ENCODE results near the gene WASHC2A.
"Not testable (repeated sequence)": the region's sequence is repeated elsewhere in the genome, so short reads cannot be mapped to it uniquely, and the experiment has no call there.

Gene WASHC2A, protein sequence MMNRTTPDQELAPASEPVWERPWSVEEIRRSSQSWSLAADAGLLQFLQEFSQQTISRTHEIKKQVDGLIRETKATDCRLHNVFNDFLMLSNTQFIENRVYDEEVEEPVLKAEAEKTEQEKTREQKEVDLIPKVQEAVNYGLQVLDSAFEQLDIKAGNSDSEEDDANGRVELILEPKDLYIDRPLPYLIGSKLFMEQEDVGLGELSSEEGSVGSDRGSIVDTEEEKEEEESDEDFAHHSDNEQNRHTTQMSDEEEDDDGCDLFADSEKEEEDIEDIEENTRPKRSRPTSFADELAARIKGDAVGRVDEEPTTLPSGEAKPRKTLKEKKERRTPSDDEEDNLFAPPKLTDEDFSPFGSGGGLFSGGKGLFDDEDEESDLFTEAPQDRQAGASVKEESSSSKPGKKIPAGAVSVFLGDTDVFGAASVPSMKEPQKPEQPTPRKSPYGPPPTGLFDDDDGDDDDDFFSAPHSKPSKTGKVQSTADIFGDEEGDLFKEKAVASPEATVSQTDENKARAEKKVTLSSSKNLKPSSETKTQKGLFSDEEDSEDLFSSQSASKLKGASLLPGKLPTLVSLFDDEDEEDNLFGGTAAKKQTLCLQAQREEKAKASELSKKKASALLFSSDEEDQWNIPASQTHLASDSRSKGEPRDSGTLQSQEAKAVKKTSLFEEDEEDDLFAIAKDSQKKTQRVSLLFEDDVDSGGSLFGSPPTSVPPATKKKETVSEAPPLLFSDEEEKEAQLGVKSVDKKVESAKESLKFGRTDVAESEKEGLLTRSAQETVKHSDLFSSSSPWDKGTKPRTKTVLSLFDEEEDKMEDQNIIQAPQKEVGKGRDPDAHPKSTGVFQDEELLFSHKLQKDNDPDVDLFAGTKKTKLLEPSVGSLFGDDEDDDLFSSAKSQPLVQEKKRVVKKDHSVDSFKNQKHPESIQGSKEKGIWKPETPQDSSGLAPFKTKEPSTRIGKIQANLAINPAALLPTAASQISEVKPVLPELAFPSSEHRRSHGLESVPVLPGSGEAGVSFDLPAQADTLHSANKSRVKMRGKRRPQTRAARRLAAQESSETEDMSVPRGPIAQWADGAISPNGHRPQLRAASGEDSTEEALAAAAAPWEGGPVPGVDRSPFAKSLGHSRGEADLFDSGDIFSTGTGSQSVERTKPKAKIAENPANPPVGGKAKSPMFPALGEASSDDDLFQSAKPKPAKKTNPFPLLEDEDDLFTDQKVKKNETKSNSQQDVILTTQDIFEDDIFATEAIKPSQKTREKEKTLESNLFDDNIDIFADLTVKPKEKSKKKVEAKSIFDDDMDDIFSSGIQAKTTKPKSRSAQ (N-terminal part only)

DNA sequence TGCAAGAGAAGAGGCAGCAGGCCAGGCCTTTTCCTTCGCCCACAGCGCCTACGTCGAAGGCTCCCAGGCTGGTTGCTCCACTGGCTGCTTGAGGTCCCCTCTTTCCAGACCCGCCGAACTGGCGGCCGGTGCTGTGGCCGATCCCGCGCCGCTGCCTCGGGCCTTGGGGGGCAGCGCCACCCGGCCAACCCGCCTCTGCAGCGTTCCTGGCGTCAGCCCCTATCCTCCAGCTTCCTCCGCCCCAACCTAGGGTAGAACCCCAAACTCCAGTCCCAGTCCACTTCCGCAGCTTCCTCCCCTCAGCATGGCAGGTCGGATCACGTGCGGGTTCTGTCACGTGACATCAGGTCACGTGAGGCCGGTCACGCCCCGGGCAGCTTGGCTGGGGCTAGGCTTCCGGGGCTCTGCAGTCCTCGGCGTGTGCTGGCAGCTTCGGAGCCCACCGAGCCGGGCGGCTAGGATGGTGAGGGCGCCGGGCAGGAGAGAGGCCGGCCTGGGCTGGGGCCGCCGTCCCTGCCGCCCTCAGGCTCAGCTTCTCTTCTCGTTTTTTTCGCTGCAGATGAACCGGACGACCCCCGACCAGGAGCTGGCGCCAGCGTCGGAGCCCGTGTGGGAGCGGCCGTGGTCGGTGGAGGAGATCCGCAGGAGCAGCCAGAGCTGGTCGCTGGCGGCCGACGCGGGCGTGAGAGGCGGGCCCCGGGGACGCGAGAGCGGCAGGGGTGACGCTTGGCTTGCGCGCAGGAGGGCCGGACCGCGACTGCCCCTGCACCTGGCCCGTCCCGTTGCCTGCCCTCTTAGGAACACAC is at the start of gene WASHC2A:
Gene WASHC2A (plus strand): TSS at position 409 of the 806 bp plus-strand sequence. CDS start 52 bp downstream, at position 461.
- peak; percentile 91 for DNase-seq

DNA sequence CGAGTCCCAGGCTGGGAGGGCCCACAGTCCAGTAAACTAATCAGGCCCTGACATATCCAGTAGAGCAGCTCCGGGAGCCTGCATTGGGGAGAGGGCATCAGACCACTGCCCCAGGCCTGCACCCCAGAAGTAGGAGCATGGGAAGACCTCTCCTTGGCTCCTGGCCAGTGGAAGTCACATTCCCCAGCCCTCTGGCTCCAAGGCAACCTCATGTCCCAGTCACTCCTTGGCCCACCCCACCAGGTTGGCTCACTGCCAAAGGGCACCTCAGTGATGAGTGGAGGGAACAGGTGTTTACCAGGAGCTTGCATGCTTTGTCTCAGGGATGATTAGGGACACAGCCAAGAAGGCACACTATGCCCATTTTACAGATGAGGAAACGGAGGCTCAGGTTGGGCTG is 48.5 kb upstream of the WASHC2A start:
- DNase-seq: not testable (repeated sequence)

DNA sequence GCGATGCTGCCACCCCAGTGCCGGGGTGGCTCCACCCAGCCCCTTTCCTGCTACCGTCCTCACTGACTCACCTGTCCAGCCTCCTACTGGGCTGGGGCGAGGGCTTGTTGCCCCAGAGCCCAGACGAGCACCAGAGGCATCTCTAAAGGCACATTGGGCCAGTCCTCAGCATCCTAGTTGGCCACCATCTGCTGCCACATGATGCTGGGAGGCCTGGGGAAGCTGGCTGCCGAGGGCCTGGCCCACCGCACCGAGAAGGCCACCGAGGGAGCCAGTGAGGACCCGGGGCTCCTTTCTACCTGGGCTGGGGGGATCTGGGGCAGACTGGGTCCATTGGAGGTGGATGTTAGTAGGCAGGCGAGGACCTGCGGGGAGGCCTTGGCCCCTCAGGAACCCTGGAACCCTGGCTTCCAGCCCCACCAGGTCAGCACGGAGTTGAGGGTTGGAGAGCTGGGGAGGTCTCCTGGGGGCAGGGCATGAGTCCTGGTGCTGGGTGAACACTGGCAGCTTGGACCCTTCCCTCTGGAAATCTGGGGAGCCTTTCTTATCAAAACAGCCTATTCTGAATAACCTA is 47.2 kb upstream of the WASHC2A start:
- not testable (repeated sequence) for DNase-seq

DNA sequence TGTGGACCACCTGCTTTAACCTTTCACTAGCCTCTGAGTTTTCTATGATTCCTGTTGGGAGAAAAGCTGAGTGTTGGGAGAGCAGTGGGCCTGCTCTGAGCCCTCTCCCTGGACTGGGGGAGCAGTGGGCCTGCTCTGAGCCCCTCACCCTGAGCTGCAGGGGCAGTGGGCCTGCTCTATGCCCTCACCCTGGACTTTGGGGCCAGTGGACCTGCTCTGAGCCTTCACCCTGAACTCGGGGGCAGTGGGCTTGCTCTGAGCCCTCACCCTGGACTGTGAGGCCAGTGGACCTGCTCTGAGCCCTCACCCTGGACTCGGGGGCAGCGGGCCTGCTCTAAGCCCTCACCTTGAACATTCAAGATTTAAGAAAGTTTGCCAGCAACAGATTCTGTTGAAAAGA is 46.1 kb upstream of the WASHC2A start:
- DNase-seq: no peak

DNA sequence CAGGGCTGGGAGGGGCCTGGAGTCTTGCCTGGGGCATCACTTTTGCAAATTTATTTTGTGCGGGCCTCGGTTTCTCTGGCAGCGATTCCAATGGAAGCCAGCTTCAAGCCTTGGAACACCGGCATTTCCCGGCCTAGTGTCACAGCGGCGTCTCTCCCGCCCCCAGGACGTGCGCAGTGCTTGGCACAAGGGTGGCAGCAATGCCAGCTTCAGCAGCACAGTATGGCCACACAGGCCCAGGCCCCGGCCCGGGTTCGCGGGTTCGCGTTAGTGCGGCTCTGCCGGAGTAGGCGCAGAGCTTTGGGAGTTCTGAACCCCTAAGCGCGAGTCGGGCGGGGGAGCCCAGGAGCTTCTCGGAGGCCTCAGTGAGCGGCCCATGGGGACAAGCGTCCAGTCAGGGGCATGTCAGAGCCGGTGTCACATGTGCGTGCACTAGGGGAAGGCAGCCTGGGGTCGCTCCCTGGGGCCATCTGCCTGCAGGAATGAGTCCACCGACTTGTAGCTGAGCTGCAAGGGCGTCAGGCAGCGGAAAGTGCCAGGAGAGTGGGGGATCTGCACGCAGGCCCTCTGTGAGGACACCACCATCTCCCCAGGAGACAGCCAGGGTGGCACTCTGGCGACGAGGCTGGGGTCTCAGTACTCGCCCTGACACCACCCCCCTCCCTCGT is 42.9 kb upstream of the WASHC2A start:
- DNase-seq: not testable (repeated sequence)

DNA sequence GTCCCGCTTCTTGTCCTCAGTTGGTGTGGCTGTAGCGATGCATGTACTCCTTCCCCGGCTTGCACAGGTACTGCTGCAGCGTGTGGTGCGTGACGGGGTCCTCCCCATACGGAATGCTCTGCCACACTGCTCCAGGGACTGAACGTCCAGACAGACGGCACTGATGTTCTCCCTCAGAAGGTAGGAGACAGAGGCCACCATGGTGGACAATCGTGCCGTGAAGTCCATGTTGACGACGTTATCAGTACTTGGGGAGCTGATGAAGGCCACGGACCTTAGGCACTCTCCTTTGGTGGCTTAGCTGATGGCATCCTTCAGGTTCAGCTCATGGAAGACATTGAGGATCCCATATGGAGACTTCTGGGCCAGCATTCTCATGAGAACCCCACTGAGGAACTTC is 42.1 kb upstream of the WASHC2A start:
- no peak for DNase-seq

DNA sequence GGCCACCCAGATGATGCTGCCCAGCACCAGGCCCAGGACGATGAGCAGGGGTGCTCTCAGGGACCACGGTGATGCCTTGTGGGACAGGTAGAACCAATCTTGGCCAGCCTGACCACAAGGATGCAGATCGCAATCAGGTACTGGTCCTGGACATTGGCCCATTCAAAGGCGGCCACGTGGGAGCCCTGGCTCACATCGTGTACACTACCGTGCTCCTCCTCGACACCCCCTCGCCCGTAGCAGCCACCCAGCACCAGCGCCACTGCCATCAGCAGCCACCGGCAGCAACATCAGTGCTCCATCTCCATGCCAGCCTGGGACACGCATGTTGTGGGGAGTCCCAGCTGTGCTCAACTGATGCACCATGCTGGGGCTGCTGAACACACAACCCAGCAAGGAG is 40.6 kb upstream of the WASHC2A start:
- no peak for DNase-seq

DNA sequence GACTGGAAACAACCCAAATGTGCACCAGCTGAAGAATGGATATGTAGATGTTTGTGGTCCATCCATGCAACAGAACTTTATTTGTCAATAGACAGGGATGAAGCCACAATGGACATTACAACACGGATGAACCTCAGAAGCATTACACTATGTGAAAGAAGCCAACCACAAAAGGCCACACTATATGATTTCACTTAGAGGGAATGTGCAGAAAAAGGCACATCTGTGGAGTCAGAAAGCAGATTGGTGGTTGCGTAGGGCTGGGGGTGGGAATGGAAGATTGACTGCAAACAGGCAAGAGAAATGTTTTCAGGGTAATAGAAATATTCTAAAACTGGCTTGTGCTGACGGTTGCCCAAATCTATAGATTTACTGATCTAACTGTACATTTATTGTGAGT is 34.3 kb upstream of the WASHC2A start:
- DNase-seq: peak; percentile 16

DNA sequence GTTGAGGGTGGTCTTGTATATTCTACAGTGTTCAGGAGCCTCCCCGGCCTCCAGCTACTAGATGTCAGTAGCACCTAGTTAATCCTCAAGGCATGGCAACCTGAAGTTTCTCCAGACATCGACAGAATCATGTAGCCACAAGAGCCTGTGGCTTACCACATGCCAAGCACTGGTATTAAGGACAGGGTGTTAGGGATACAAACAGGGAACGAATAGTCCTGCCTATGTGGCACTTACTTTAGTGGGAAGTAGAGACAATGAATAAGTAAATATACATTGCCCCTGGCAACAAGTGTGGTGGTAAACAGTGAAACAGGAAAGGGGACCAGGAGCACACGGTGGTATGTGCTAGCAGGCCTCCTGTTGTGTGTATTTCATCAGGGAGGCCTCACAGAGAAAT is 32.4 kb upstream of the WASHC2A start:
- DNase-seq: peak; percentile 70

DNA sequence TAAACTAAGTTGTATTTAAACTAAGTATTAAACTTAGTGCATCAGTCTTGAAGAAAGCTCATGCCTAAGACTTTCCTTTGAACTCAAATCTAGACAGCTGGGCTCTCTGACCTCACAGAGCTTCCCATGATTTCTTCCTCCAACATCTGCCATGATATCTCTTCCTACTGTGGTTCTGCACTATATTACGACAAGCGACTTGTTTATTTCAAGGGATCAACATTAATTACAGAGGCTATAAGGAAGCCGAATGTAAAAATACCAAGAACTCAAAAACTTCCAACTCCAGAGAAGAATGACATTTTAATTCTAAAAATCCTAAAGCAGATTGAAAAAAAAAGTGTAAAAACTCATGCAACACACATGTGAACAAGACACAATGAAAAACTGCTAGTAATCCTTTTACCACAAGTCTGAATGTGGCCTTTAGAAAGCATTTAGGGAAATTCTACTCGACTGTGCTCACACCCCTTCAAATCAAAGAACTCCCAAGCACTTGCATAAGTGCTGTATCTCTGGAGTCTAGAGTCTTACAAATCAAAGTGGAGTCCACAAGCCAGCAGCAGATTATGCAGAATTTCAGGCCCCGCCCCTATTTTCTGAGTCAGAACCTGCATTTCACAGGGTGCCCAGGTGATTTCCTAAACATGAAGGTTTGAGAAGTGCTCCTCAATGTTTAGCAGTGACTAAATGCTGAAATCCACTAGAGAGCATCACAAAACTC is 22.7 kb upstream of the WASHC2A start:
- DNase-seq: no peak

DNA sequence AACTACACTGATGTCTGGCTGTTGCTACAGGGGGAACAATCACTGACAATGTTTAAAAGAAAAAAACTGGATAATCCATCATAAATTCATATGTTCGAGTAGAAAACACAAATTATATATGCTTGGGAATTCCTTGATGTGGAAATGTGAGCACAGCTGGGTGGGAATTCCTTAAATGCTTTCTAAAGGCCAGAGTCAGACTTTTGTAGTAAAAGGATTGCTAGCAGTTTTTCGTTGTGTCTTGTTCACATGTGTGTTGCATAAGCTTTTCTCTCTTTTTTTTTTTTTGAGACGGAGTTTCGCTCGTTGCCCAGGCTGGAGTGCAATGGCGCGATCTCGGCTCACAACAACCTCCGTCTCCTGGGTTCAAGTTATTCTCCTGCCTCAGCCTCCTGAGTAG is 21.3 kb upstream of the WASHC2A start:
- DNase-seq: not testable (repeated sequence)

DNA sequence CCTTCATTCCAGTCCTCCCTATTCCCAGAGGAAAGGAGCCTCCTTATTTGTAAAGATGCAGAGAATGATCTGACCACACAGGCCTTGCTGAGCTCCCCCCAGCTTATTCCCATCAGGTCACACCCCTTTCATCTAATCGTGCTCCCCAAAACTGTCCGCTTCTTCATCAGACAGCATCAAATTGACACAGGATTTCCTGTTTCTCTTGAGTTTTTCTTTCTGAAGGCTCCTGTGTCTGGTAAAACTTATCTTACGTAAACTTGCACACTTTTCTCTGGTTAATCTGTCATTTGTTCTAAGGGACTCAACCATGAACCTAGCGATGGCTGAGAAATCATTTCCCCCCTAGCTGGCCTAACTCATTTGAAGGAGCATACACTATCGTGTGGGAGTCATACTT is 20.2 kb upstream of the WASHC2A start:
- DNase-seq: not testable (repeated sequence)

DNA sequence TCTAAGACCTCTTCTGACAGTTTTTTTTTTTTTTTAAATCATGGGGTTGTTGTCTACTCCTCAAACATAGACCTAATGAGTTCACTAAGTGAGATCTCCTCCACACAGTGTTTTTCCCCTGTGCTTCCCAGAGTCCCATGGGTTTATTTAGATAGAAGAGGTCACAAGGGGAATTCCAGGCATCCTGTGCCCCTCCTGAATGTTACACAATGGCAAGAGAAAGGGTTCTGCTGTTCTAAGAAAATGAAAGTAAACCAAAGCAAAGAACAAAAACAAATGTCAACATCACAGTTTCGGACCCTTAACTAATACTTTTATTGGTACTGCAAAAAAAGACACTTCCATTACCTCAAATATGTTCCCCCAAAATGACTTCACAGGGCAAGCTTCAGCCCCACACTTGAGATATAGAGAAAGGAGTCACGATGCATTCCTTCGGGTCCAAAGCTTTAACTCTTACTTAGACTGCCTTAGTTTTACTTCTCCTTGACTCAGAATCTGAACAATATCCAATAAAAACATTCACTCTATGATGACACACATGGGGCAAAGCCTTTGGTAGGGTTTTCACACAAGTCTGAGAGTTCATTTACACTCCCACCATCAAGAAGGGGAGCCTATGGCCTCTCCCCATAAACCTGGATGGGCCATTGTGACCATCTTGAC is 15.6 kb upstream of the WASHC2A start:
- peak; percentile 35 for DNase-seq

DNA sequence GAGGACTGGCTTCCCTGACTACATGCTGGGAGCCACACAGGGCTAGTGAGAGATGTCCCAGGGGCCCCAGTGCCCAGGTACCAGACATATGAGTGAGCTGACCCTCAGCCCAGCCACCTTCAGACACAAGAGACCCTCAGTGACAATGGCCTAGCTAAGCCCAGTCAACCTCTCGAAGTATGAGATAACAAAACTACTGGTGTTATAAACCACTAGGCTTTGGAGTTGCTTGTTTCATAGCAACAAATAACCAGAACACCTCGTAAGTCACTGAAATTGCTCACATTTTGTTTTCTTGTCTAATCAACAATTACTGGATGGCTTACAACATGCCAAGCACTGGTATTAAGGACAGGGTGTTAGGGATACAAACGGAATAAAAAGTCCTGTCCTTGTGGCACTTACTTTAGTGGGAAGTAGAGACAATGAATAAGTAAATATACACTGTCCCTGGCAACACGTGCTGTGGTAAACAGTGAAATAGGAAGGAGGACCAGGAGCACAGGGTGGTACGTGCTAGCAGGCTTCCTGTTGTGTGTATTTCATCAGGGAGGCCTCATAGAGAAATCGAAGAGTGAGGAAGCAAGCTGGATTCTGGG is 14.9 kb upstream of the WASHC2A start:
- DNase-seq: peak; percentile 15

DNA sequence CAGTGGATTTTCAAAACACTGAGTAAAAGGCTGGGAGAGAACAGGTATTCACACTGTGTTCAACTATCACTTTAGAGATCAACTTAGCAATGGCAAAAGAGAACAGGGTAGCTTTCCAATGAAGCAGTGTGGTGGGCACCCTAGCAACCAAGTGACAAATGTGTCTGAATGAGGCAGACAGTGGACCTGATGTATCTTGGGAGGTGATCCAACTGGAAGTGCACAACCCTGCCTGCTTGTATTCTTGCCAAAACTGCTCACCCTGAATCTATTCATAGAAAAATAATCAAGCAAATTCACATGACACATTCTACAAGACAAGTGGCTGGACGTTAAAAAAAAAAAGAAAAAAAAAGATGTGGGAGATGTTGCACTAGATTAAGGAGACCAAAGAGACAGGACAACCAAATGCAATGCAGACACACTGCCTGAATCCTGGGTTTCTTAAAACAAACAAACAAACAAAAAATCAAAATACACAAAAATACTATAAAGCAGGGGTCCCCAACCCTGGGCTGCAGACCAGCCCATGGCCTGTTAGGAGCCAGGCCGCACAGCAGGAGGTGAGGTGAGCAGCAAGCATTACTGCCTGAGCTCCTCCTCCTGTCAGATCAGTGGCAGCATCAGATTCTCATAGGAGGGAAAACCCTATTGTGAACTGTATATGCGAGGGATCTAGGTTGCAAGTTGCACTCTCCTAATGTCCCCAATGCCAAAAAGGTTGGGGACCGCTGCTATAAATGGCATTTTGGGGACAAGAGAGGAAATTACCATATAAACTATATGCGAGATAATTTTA is 12.1 kb upstream of the WASHC2A start:
- not testable (repeated sequence) for DNase-seq

DNA sequence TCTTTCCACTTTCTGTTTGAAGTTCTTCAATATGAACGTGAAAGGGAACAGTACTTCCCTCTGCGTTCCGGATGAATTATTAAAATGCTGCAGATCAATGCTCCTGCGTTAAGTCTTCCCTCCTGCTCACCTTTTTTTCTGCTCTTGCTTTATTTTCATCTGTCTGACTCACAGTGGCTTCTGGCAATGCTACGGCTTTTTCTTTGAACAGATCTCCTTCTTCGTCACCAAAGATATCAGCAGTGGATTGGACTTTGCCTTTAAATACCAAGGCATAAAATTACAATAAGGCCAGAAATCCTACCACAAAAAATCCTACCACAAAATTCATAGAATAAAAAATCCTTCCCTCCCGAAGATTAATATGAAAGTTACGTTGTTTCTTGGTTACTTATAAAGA is 11.1 kb upstream of the WASHC2A start:
- DNase-seq: not testable (repeated sequence)

DNA sequence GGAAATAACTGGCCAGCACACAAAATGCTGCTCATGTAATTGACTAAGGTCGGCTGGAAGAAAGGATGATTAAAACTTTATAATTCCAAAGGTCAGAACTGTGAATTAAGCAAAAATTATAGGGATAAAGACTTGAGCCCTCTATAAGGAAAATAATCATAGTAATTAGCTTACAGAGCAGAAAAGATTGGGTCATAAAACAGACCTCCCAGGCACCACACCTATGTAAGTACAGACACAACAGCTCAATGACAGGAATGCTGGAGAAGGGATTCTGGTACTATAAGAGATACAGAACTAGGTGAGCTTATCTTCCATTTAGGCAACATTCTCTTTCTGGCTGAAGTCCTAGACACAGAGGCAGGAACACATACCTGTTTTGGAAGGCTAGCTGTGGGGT is 9.0 kb upstream of the WASHC2A start:
- DNase-seq: not testable (repeated sequence)

DNA sequence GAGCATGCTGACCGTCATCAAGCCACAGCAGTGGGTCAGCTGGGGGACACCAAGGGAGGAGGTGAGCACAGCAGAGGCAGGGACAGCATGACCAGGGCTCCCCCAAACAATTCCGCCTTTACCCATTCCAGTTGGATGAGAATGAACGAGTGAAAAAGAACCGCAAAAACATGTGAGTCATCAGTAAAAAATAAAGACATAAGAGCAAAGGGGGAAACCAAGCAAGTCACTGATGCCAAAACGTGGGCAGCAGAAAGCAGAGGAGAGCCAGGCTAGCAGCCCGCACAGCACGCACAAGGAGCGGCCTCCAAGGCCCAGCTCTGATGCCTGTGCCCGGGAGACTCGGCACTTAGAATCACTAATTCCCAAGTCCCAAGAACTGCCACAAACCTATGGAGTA is 7.8 kb upstream of the WASHC2A start:
- not testable (repeated sequence) for DNase-seq
